ENCODE measurements around the gene NUMBL. TPM values are rescaled to one million over a fixed set of nuclear protein-coding genes. Genes with fewer than 3 reads are reported as not detected.
A peak's percentile ranks its signal among the peaks of the same experiment; 100 is the strongest.

NUMBL gene
- total and polyA plus RNA-seq, 9 of the 15 experiments (the other 6 are each of a cell fraction or from before 2014, with no cell fraction given): 0.39 to 38.6 (median 6.6) TPM

- in situ Hi-C loops (cut with MboI) (no loop called here), intact Hi-C loops (cut with micrococcal nuclease) (loop anchor here (1.0 to 5.0 kb wide), 5 partner anchors 39 to 481 kb away; no protein-coding TSS in a partner anchor)
- H3K4me2 ChIP-seq (ENCODE audit: insufficient read depth, low read length): peak overlapping the region; percentile 87
- H3K27ac ChIP-seq (ENCODE audit: extremely low read depth, low read depth, low read length): peak overlapping the region; percentile 94
- FAIRE-seq: peak; percentile 69
- no peaks in the 10 kb centered on the region for H3K27me3 ChIP-seq (ENCODE audit: control insufficient read depth in 2 of 2, insufficient read depth in 2 of 2, low read length in 2 of 2)
- peak overlapping the region; percentile 78 to 95 for H3K9ac ChIP-seq (ENCODE audit: insufficient read depth in 1 of 2, low read depth in 2 of 2, low read length in 2 of 2)
- no peaks in the 10 kb centered on the region; the same call in 1 of the 2 replicates for H3K9me3 ChIP-seq (replicated peaks; ENCODE audit: control insufficient read depth, insufficient read depth, low read depth, low read length)
- H4K20me1 ChIP-seq (replicated peaks; ENCODE audit: control insufficient read depth, insufficient read depth, low read length): no peaks in the 10 kb centered on the region
- H3K4me1 ChIP-seq (replicated peaks in 1 of 2; ENCODE audit: control insufficient read depth in 2 of 2, insufficient read depth in 2 of 2, low read length in 2 of 2): peaks cover 39 to 57% of the 10 kb centered on the region in 2 experiments
- POLR2A ChIA-PET: interaction anchor here (0.5 to 1.9 kb wide), 14 partner anchors 9 to 455 kb away, joined by 3 to 13 read pairs (median 4); partner anchors contain the start of genes COQ8B, ITPKC and RAB4B
- H3K36me3 ChIP-seq (ENCODE audit: control insufficient read depth, insufficient read depth, low read length): peaks cover 15% of the 10 kb centered on the region
- ATAC-seq: peak; percentile 90
- under 1% methylated on average over 36 of the region's 60 CpGs for WGBS (ENCODE audit: insufficient coverage, low coverage, missing lambda C conversion rate)
- CTCF ChIA-PET (ENCODE audit: low intra/inter-chr PET ratio): interaction anchor here (0.6 to 2.5 kb wide), 6 partner anchors 35 to 599 kb away, joined by 3 to 21 read pairs (median 3); partner anchors contain the start of genes ACTMAP and SNRPA
- H3K9me1 ChIP-seq (ENCODE audit: control insufficient read depth, insufficient read depth, low read length): no peaks in the 10 kb centered on the region
- H3K79me2 ChIP-seq (ENCODE audit: control insufficient read depth, insufficient read depth, low read length): no peaks in the 10 kb centered on the region; the same call in 2 of the 3 replicates
- H2AFZ ChIP-seq (ENCODE audit: low read depth, low read length): peak overlapping the region; percentile 92
- peak overlapping the region; percentile 75 for H3K4me3 ChIP-seq
- peak; percentile 87 to 94 (median 90) for DNase-seq (ENCODE audit: extremely low read depth in 1 of 4, low spot score in 3 of 4)
- no TSS peak for BruUV-seq (replicated peaks)
- TF ChIP-seq RAD21 (CRISPR knock-in tag; conservative IDR thresholded peaks at IDR 0.05 in 1 of 2, IDR thresholded peaks at IDR 0.05 in 1 of 2) (peak; percentile 97 to 98), ZKSCAN1 (IDR thresholded peaks at IDR 0.05; ENCODE audit: low read depth, low read length) (no peak), IRF1 (CRISPR knock-in tag; IDR thresholded peaks at IDR 0.05; ENCODE audit: borderline replicate concordance) (no peak), ZNF431 (CRISPR knock-in tag; IDR thresholded peaks at IDR 0.05) (peak; percentile 83), TFAM (CRISPR knock-in tag; conservative IDR thresholded peaks at IDR 0.05) (no peak), HDGF (IDR thresholded peaks at IDR 0.05) (no peak), RNF2 (IDR thresholded peaks at IDR 0.05) (peak; percentile 56; the same call in 1 of the 2 replicates), ESRRB (CRISPR knock-in tag; IDR thresholded peaks at IDR 0.05; ENCODE audit: borderline replicate concordance) (no peak), RFX5 (IDR thresholded peaks at IDR 0.05; ENCODE audit: low read depth, low read length) (no peak), MYC (IDR thresholded peaks at IDR 0.05; ENCODE audit: low read depth, low read length) (peak; percentile 100), MYC (CRISPR knock-in tag; IDR thresholded peaks at IDR 0.05; ENCODE audit: borderline replicate concordance, low read depth) (no peak; the same call in 1 of the 2 replicates)
- TF ChIP-seq, protein P1, sequence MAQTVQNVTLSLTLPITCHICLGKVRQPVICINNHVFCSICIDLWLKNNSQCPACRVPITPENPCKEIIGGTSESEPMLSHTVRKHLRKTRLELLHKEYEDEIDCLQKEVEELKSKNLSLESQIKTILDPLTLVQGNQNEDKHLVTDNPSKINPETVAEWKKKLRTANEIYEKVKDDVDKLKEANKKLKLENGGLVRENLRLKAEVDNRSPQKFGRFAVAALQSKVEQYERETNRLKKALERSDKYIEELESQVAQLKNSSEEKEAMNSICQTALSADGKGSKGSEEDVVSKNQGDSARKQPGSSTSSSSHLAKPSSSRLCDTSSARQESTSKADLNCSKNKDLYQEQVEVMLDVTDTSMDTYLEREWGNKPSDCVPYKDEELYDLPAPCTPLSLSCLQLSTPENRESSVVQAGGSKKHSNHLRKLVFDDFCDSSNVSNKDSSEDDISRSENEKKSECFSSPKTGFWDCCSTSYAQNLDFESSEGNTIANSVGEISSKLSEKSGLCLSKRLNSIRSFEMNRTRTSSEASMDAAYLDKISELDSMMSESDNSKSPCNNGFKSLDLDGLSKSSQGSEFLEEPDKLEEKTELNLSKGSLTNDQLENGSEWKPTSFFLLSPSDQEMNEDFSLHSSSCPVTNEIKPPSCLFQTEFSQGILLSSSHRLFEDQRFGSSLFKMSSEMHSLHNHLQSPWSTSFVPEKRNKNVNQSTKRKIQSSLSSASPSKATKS (CRISPR knock-in tag; IDR thresholded peaks at IDR 0.05): no peak
- TF ChIP-seq, protein P2, sequence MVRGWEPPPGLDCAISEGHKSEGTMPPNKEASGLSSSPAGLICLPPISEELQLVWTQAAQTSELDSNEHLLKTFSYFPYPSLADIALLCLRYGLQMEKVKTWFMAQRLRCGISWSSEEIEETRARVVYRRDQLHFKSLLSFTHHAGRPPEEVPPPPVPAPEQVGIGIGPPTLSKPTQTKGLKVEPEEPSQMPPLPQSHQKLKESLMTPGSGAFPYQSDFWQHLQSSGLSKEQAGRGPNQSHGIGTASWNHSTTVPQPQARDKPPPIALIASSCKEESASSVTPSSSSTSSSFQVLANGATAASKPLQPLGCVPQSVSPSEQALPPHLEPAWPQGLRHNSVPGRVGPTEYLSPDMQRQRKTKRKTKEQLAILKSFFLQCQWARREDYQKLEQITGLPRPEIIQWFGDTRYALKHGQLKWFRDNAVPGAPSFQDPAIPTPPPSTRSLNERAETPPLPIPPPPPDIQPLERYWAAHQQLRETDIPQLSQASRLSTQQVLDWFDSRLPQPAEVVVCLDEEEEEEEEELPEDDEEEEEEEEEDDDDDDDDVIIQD (CRISPR knock-in tag; IDR thresholded peaks at IDR 0.05): no peak
- TF ChIP-seq, protein P3, sequence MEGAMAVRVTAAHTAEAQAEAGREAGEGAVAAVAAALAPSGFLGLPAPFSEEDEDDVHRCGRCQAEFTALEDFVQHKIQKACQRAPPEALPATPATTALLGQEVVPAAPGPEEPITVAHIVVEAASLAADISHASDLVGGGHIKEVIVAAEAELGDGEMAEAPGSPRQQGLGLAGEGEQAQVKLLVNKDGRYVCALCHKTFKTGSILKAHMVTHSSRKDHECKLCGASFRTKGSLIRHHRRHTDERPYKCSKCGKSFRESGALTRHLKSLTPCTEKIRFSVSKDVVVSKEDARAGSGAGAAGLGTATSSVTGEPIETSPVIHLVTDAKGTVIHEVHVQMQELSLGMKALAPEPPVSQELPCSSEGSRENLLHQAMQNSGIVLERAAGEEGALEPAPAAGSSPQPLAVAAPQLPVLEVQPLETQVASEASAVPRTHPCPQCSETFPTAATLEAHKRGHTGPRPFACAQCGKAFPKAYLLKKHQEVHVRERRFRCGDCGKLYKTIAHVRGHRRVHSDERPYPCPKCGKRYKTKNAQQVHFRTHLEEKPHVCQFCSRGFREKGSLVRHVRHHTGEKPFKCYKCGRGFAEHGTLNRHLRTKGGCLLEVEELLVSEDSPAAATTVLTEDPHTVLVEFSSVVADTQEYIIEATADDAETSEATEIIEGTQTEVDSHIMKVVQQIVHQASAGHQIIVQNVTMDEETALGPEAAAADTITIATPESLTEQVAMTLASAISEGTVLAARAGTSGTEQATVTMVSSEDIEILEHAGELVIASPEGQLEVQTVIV (CRISPR knock-in tag; IDR thresholded peaks at IDR 0.05; ENCODE audit: borderline replicate concordance): no peak
Measured at GRCh38 chr19:40662925-40663694, 27.3 kb downstream of the NUMBL start.

All from K562 (cell line).